Dendritic cell treated with granulocyte-macrophage colony-stimulating factor and Interleukin-4, amounts not matched to agents 40 ng/mL and 50 ng/mL, for 4 days (primary cell): Measurements from ENCODE around the gene UNC5B.
"Not testable (repeated sequence)": the region's sequence is repeated elsewhere in the genome, so short reads cannot be mapped to it uniquely, and the experiment has no call there.

ENCODE experiments used
- H3K27ac Mint-ChIP-seq: one replicate; pipeline ENCODE4 v1.8.0; 2022; ENCODE audit warnings: mild to moderate bottlenecking, mixed read lengths
- H3K27me3 Mint-ChIP-seq: one replicate; pipeline ENCODE4 v1.8.0; 2022; ENCODE audit warnings: mild to moderate bottlenecking, mixed read lengths
- H3K36me3 Mint-ChIP-seq: one replicate; pipeline ENCODE4 v1.8.0; 2022; ENCODE audit warnings: low read depth, mixed read lengths
- H3K4me1 Mint-ChIP-seq: one replicate; pipeline ENCODE4 v1.8.0; 2022; ENCODE audit warnings: low read depth, mixed read lengths
- H3K4me3 Mint-ChIP-seq: one replicate; pipeline ENCODE4 v1.8.0; 2022; ENCODE audit warnings: mild to moderate bottlenecking, moderate library complexity, mixed read lengths
- H3K9me3 Mint-ChIP-seq: one replicate; pipeline ENCODE4 v1.8.0; 2022; ENCODE audit warnings: mixed read lengths
- intact Hi-C: fragments of 100-400 bp; cut with micrococcal nuclease; formaldehyde crosslinking; loops from one replicate; pipeline ENCODE4 v1.15.0; 2022

The UNC5B gene

GRCh38 chr10:71293446-71294084 is 81.2 kb downstream of the UNC5B start:
- Mint-ChIP-seq H3K9me3 (no peaks in the 10 kb centered on the region), H3K36me3 (no peaks in the 10 kb centered on the region), H3K4me3 (no peak overlapping the region), H3K27ac (no peak overlapping the region), H3K4me1 (peaks cover 8% of the 10 kb centered on the region), H3K27me3 (peaks cover 8% of the 10 kb centered on the region)
- intact Hi-C loops: no loop called here

- Mint-ChIP-seq H3K4me3 (no peak overlapping the region), H3K36me3 (no peaks in the 10 kb centered on the region), H3K4me1 (peaks cover 13% of the 10 kb centered on the region), H3K27ac (no peak overlapping the region), H3K27me3 (peaks cover 5% of the 10 kb centered on the region), H3K9me3 (no peaks in the 10 kb centered on the region)
- intact Hi-C loops: no loop called here
These were observed 81.8 kb downstream of the UNC5B start for GRCh38 chr10:71294091-71294561.

GRCh38 chr10:71294856-71295255 is 82.5 kb downstream of the UNC5B start:
- Mint-ChIP-seq H3K27me3 (peaks cover 2% of the 10 kb centered on the region), H3K27ac (no peak overlapping the region), H3K36me3 (no peaks in the 10 kb centered on the region), H3K4me1 (peaks cover 20% of the 10 kb centered on the region), H3K9me3 (no peaks in the 10 kb centered on the region), H3K4me3 (no peak overlapping the region)
- intact Hi-C loops: no loop called here

- Mint-ChIP-seq H3K4me3 (no peak overlapping the region), H3K9me3 (no peaks in the 10 kb centered on the region), H3K27ac (no peak overlapping the region), H3K36me3 (no peaks in the 10 kb centered on the region), H3K27me3 (peaks cover 2% of the 10 kb centered on the region), H3K4me1 (peaks cover 28% of the 10 kb centered on the region)
- intact Hi-C loops: no loop called here
These were observed 83.3 kb downstream of the UNC5B start for GRCh38 chr10:71295641-71296040.

- intact Hi-C loops: no loop called here
- no peak overlapping the region for H3K4me3 Mint-ChIP-seq
- H3K27ac Mint-ChIP-seq: no peak overlapping the region
- H3K9me3 Mint-ChIP-seq: no peaks in the 10 kb centered on the region
- H3K36me3 Mint-ChIP-seq: no peaks in the 10 kb centered on the region
- peaks cover 33% of the 10 kb centered on the region for H3K4me1 Mint-ChIP-seq
- H3K27me3 Mint-ChIP-seq: peaks cover 2% of the 10 kb centered on the region
These were observed 83.7 kb downstream of the UNC5B start for GRCh38 chr10:71296086-71296485.

GRCh38 chr10:71296811-71297210 is 84.4 kb downstream of the UNC5B start:
- H3K36me3 Mint-ChIP-seq, H3K27me3 Mint-ChIP-seq, H3K27ac Mint-ChIP-seq, intact Hi-C loops, H3K4me3 Mint-ChIP-seq, H3K9me3 Mint-ChIP-seq: not testable (repeated sequence)
- H3K4me1 Mint-ChIP-seq: peaks cover 34% of the 10 kb centered on the region

GRCh38 chr10:71297343-71297742 is 85.0 kb downstream of the UNC5B start:
- intact Hi-C loops: no loop called here

GRCh38 chr10:71299071-71299785 is 86.9 kb downstream of the UNC5B start:
- H3K9me3 Mint-ChIP-seq: no peaks in the 10 kb centered on the region
- intact Hi-C loops: no loop called here
- peaks cover 44% of the 10 kb centered on the region for H3K4me1 Mint-ChIP-seq
- no peaks in the 10 kb centered on the region for H3K27me3 Mint-ChIP-seq
- H3K27ac Mint-ChIP-seq: peak overlapping the region; percentile 83
- peak overlapping the region; percentile 56 for H3K4me3 Mint-ChIP-seq
- no peaks in the 10 kb centered on the region for H3K36me3 Mint-ChIP-seq

More at GRCh38 chr10:71297343-71297742, 85.0 kb downstream of the UNC5B start:
- H3K4me3 Mint-ChIP-seq: no peak overlapping the region
- H3K9me3 Mint-ChIP-seq: no peaks in the 10 kb centered on the region
- peaks cover 34% of the 10 kb centered on the region for H3K4me1 Mint-ChIP-seq
- no peaks in the 10 kb centered on the region for H3K36me3 Mint-ChIP-seq
- H3K27me3 Mint-ChIP-seq: no peaks in the 10 kb centered on the region
- no peak overlapping the region for H3K27ac Mint-ChIP-seq

GRCh38 chr10:71300555-71301370 is 88.4 kb downstream of the UNC5B start:
- no peaks in the 10 kb centered on the region for H3K27me3 Mint-ChIP-seq
- peaks cover 44% of the 10 kb centered on the region for H3K4me1 Mint-ChIP-seq
- H3K9me3 Mint-ChIP-seq: no peaks in the 10 kb centered on the region
- H3K4me3 Mint-ChIP-seq: no peak overlapping the region
- no peaks in the 10 kb centered on the region for H3K36me3 Mint-ChIP-seq
- peak overlapping the region; percentile 83 for H3K27ac Mint-ChIP-seq
- intact Hi-C loops: no loop called here

GRCh38 chr10:71301371-71301916 is 89.1 kb downstream of the UNC5B start:
- Mint-ChIP-seq H3K36me3 (no peaks in the 10 kb centered on the region), H3K27me3 (no peaks in the 10 kb centered on the region)

GRCh38 chr10:71302451-71302850 is 90.1 kb downstream of the UNC5B start:
- no peak overlapping the region for H3K4me3 Mint-ChIP-seq
- peak overlapping the region; percentile 83 for H3K27ac Mint-ChIP-seq
- H3K4me1 Mint-ChIP-seq: peaks cover 48% of the 10 kb centered on the region
- no peaks in the 10 kb centered on the region for H3K9me3 Mint-ChIP-seq
- H3K36me3 Mint-ChIP-seq: no peaks in the 10 kb centered on the region
- H3K27me3 Mint-ChIP-seq: no peaks in the 10 kb centered on the region
- intact Hi-C loops: no loop called here

More at GRCh38 chr10:71301371-71301916, 89.1 kb downstream of the UNC5B start:
- no peaks in the 10 kb centered on the region for H3K9me3 Mint-ChIP-seq
- H3K4me3 Mint-ChIP-seq: no peak overlapping the region
- intact Hi-C loops: no loop called here
- H3K27ac Mint-ChIP-seq: peak overlapping the region; percentile 83
- H3K4me1 Mint-ChIP-seq: peaks cover 44% of the 10 kb centered on the region

- no peak overlapping the region for H3K27ac Mint-ChIP-seq
- intact Hi-C loops: no loop called here
- H3K27me3 Mint-ChIP-seq: no peaks in the 10 kb centered on the region
These were observed 90.7 kb downstream of the UNC5B start for GRCh38 chr10:71302874-71303568.

GRCh38 chr10:71303569-71303907 is 91.2 kb downstream of the UNC5B start:
- no peaks in the 10 kb centered on the region for H3K36me3 Mint-ChIP-seq
- H3K4me3 Mint-ChIP-seq: no peak overlapping the region
- H3K27me3 Mint-ChIP-seq: no peaks in the 10 kb centered on the region
- no peak overlapping the region for H3K27ac Mint-ChIP-seq
- intact Hi-C loops: no loop called here
- no peaks in the 10 kb centered on the region for H3K9me3 Mint-ChIP-seq
- H3K4me1 Mint-ChIP-seq: peaks cover 52% of the 10 kb centered on the region

More at GRCh38 chr10:71302874-71303568, 90.7 kb downstream of the UNC5B start:
- no peaks in the 10 kb centered on the region for H3K36me3 Mint-ChIP-seq
- H3K9me3 Mint-ChIP-seq: no peaks in the 10 kb centered on the region
- H3K4me1 Mint-ChIP-seq: peaks cover 50% of the 10 kb centered on the region
- H3K4me3 Mint-ChIP-seq: no peak overlapping the region
